HK-2 (cell line): ENCODE data around the gene HS3ST2.

Experiments
- DNase-seq: peaks from one replicate; pipeline ENCODE4 v3.0.0-alpha.2; 2018; ENCODE audit not compliant: unreplicated experiment

HS3ST2 gene

DNA sequence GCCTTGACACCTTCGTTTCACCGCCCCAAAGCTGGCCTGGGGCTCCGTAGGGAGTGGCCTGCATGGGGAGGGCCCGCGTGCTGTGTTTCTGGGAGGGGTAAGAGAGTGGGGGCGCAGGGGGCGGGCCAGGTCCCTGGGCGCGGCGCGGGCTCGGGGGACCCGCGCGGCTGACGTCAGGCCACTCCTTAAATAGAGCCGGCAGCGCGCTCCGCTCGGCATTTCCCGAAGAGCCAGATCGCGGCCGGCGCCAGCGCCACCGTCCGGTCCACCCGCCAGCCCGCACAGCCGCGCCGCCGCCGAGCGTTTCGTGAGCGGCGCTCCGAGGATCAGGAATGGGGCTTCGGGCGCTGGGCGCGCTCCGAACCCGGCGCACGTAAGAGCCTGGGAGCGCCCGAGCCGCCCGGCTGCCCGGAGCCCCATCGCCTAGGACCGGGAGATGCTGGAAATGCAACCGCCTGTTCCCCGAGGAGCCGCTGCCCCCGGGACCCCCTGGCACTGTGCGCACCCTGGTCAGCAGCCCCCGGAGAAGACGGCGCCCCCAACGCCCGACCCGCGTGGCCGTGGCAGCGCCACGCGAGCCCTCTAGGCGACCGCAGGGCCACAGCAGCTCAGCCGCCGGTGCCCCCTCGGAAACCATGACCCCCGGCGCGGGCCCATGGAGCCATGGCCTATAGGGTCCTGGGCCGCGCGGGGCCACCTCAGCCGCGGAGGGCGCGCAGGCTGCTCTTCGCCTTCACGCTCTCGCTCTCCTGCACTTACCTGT, at the start of gene HS3ST2:
Gene HS3ST2 (plus strand): TSS at position 215 of the 763 bp plus-strand sequence. CDS start 449 bp downstream, at position 664.
- DNase-seq = no peak

DNA sequence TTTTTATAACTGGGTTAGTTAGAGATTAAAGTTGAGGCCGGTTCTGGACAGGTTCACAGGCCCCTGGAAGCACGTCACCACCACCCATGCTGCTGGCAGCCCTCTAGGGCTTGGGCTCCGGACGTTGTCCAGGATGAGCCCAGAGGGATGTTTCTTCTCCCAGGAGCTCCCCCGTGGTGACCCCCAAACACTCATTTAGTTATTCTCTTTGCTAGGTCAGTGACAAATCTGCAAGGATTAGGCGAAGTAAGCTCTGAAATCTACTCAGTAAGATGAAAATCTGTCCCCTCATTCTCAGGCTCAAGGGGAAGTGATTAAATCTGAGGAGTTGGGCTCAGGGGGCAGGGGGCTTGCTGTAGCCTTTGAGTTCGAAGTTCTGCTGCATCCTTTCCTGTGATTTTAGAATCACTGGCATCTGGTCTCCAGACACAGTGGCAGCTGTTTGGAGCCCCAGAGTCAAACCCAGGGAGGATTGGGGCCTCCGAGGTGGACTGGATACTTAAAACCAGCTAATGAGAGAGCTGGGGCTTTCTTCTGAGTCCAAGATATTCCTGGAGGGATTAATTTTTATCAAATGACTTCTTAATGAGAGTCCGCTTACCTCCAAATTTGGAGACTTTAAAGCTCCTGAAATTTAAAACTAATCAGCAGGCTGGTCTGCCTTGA, 49.2 kb upstream of the HS3ST2 start:
- no peak for DNase-seq

DNA sequence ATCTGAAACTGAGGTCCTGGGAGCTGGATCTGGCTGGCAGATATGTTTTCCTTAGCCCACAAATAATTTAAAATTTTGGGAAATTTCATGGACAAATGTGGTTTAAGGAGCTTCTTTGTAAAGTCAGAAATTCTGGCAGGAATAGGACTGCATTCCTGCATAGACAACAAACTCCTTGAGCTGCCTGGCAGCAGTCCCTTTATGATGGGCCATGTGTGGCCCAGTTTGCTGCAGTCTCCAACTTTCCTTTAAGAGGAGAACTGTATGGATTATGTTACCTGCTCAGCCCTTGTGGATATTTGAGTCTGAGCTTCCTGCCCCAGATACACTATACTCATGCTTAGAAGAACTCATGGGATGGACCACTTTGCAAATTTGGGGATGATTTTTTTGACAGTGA, 48.5 kb upstream of the HS3ST2 start:
- no peak for DNase-seq

DNA sequence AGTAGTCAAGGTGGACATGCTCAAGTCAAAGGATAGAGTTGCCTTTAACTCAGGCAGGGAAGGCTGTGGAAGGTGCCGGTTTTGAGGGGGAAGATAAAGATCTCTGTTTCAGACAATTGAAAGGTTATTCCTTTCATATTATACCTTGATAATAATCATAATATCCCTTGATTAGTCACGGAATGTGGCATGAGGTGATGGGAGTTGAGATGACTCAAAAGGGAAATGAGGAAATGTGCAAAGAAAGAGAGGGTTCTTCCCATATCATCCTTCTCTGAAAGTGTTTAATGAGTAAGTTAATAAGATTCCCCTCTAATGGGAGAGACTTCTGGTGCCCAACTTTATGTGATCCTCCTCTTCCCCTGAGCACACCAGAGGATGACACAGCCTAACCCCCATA, 43.1 kb upstream of the HS3ST2 start:
- DNase-seq = no peak

DNA sequence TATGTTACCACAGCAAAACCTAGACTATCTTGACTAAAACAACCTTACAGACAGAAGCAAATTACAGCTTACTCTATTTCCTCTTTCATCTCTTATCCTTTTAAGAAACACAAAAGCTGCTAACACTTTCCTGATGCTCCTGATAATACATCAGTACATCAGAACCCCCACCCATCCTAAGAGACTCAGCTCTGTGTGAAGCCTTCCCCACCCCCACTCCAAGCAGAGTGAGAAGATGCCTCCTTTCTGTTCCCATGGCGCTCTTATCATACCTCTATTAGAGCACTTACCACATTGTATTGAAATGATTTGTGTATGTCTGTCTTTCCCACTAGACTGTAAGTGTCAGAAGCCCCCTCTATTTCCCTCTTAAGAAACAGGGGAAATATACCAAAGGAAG, 42.4 kb upstream of the HS3ST2 start:
- DNase-seq = no peak

DNA sequence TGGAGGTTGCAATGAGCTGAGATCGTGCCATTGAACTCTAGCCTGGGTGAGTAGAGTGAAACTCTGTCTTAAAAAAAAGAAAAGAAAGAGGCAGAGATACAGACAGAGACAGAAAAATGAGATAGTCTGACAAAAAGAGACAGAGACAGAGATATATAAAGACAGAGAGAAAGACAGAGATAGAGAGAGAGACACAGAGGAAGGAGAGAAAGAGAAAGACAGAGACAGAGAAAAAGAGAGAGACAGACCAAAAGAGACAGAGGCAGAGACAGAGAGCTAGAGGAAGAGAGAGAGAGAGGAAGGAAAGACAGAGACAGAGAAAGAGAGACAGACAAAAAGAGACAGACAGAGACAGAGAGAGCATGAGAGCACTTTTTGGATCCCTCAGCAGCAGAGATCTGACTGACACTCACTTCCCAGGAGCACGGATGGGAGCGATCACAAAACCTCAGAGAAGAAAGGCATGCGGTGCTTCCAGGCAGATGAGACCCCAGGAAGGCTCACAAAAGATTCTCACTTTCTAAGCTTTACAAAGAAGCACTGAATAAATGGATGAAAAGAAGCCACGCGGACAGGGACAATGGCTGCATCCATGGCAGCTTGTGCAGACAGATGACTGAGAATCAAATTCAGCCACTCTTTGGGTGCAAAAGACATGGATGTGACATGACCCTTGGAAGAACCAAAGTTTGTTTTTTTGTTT, 38.6 kb upstream of the HS3ST2 start:
- no peak for DNase-seq

DNA sequence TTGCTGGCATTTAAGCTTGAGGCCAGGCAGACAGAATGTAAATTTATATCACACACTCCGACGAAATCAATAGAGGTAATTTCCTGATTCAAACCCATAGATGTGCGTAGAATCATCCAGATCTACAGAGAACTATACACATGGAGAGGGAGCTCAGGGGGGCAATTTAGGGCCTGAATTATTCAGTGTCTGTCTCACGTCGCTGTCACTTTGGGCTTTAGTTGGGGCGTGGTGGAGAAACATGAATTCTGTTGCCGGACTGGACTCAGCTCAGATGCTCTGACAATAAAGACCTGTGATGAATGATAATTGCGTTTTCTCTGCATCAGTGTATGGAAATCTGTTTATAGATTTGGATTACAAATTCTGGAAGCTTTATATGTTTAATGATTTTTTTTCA, 32.5 kb upstream of the HS3ST2 start:
- no peak for DNase-seq

DNA sequence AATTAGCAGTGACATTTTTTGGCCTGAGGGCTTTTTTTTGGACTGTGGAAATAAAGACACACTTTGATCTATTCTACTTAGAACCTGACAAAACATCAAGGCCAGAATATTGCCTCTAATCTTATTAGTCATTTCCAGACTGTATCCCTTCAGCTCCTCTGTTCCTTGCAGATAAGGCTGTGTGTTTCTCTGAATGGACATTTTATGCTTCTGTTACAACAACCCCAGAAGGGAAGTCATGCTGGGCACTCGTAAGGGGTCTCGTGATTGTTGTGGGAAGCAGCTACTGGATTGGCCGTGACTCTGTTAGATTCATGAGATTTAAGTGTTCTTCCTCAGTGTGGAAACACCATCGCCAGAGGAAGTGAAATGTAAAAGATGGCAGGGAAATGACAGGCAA, 31.6 kb upstream of the HS3ST2 start:
- DNase-seq = no peak

DNA sequence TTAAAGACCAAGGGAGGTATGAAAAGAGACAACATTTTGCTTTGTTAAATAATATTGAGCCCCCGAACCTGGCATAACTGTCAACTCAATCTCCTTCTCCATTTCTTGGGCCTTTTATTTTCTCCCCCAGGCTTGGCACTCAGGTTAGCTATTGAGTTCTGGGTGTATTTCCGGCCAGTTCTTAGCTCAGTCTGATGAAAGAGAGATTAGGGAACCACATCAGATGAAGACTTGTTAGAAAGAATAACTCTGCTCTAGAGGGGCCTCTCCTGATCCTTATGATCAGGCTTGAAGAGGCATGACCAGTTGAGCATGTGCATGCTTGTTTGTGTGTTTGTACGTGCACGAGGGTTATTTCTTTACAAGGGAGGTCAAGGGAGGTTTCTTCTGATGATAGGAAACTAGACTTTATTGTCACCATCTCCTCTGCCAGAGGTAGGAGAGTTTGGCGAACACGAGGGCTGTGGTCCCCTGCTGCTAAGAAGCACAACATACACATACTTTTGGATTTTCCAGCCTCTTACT, 29.2 kb upstream of the HS3ST2 start:
- DNase-seq = no peak

DNA sequence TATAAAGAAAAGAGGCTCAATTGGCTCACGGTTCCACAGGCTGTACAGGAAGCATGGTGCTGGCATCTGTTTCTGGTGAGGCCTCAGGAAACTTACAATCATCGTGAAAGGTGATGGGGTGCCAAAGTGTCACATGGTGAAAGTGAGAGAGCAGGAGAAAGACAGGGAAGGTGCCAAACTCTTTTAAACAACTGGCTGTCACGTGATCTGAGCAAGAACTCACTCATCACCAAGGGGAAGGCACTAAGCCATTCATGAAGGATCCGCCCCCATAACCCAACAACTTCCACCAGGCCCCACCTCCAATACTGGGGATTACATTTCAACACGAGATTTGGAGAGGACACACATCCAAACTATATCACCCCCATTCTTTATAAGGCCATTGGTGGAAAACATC, 28.4 kb upstream of the HS3ST2 start:
- DNase-seq = no peak

DNA sequence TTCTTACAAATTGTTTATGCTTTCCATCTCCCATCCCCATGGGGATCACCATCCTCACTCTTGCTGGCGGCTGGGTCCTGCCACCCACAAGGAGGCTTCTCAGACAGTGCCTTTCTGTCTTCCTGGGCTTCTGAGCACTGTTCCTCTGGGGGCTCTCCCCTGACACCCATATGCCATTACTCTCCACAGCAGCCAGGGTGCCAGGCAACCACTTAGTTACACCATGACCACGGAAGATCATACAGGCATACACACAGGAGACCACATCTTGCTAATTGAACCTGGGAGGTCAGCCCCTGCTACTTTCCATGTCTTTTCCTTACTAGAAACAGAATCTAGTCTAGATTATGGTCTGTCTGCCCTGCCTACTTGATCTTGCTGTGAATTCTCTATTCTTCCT, 27.7 kb upstream of the HS3ST2 start:
- DNase-seq = no peak

DNA sequence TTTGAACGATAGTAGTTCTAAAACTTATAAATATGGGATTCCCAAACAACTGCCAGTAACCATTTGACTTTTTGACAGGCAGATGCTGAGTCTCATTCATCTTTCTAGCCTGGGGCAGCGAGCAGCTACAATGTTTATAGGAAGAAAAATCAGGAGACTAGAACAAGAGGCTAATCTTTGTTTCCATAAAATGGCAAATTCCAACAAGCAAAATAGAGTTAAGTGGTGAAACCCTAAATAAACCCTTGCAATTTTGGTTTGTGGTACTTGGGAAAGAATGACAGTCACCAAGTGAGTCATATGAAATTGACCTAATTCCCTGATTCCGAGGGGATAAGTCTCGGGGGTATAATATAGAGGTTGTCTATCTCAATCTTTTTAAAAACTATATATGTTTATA, 27.3 kb upstream of the HS3ST2 start:
- DNase-seq = no peak

DNA sequence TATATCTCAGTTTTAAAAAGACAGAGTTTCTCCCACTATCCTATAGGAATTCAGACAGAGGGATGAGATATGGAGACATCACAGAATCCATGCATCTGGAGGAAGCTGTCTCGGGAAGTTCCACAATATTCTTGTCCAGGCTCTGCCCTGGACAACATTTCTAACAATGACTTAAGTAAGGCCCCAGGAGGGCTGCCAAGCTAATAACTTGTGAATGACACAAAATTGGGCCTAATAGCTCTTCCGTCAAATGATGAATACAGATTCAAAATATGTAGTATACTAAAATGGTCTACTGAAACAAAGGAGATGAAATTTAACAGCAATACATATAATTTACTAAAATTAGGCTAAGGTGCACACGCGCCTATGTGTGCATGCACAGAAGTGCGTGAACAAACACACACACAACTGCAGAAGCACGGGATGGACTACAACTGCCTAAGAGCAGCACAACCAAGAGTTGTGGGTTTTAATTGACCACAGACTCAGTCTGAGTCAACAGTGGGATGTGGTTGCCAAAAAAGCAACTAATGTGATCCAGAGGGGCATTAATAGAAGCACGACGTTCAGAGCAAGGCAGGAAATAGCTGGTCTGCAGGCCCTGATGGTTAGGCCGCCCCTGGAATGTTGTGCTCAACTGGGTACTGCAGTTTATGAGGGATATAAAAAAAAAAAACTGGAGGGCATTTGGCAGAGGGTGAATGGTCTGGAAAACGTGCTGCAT, 26.3 kb upstream of the HS3ST2 start:
- DNase-seq = no peak

DNA sequence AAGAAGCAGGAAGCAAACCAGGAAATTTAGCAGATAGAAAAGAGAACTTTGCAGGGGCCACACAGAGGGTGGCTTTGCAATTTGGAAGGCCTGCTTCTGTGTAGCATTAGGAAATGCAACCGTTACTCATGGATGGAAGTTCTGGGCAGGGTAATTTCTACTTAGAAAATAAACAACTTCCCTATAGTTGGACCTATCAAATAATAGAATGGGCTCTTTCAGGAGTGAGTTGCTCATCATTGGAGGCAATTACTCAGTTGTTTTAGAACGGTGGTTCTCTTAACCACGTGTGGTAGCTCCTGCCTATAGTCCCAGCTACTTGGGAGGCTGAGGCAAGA, 25.8 kb upstream of the HS3ST2 start:
- DNase-seq = no peak

DNA sequence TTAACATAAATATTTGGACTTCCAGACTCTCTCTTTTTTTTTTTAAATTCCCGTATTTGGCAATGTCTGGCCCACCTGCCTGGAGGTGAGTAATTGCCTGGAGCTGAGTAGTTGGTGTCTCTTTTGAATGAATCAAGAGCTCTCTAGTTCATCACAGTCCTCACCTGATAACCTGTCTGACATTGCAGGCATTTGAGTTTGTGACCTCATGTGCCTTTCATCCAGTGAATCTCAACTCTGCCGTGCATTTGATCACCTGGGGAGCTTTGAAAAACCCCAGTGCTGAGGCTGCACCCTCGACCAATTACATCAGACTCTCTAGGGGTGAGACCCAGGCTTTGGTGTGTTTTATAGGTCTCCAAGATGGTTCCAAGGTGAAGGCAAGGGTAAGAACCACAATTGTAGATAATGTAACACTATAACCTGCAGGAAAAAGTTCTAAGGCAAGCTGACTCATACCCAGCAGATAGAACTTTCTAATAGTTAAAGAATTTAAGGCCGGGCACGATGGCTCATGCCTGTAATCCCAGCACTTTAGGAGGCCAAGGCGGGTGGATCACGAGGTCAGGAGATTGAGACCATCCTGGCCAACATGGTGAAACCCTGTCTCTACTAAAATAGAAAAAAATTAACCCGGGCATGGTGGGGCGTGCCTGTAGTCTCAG, 24.5 kb upstream of the HS3ST2 start:
- no peak for DNase-seq

DNA sequence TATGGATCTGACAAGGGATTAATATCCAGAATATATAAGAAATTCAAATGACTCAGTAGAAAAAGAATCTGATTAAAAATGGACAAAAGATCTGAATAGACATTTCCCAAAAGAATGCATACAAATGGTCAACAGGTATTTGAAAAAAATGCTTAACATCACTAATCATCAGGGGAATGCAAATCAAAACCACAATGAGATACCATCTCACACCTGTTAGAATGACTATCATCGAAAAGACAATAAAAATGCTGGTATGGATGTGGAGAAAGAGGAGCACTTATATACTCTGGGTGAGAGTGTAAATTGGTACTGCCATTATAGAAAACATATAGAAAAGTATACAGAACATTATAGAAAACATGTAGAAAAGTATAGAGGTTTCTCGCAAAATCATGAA, 16.4 kb upstream of the HS3ST2 start:
- no peak for DNase-seq

DNA sequence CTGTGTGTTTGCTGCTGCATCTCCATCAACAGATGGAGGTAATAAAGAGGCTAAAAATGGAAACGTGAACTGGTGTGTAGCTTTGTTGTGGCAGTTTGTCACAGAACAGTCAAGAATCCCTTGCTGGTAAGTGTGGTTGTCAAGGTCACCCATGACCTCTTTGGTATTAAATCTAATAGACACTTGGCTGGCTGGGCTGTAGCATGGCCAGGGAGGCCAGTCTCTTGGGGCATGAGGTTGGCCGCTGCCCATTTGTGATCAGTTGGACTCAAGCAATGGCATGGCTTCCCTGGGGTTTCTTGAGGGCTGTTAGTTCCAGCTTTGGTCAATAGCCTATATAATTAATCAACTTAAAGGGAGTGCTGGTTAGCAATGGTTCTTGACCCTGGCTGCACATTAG, 14.8 kb upstream of the HS3ST2 start:
- no peak for DNase-seq

DNA sequence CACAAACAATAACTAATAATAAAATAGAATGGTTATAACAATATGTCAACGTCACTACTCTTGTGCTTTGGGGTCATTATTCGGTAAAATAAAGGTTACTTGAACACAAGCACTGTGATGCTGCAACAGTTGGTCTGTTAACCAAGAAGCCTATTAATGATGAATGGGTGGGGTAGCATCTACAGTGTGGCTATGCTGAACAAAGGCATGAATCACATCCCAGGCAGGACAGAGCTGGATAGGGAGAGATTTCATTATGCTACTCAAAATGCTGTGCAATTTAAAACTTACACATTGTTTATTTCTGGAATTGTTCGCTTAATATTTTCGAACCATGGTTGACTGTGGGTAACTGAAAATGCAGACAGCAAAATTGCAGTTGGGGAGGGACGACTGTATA, 9.1 kb upstream of the HS3ST2 start:
- no peak for DNase-seq

DNA sequence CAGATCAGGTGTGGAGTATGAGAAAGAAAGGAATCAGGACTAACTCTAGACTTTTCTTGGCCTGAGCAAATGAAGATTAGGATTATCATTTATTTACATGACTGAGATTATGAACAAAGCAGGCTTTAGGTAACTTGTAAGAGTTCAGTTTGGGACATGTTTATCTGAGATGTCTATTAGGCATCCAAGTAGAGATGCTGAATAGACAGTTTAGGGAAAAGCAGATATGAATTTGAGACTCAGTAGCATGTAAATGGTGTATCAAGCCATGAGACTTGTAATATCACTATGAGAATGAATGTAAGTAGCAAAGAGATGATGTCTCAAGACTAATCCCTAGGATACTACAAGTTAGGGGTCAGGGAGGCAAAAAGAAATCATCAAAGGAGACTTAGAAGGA, 8.6 kb upstream of the HS3ST2 start:
- no peak for DNase-seq

DNA sequence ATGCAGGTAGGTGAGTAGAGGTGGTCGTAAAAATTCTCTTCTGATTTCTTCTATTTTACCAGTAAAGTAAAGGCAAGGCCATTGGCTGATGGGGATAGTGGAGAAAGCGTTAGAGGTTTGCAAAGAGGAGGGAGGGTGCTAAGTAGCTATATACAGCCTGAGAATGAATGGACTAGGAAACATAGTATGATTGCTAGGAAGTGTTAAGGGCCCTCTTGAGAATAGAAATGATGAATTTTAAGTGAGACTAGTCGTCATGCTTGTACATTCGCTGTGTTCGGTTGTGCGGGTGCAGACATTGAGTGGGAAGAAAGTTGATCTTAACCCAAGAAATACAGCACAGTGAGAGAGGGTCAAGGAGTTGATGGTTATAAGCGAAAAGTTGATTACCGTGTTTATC, 7.2 kb upstream of the HS3ST2 start:
- DNase-seq = no peak

DNA sequence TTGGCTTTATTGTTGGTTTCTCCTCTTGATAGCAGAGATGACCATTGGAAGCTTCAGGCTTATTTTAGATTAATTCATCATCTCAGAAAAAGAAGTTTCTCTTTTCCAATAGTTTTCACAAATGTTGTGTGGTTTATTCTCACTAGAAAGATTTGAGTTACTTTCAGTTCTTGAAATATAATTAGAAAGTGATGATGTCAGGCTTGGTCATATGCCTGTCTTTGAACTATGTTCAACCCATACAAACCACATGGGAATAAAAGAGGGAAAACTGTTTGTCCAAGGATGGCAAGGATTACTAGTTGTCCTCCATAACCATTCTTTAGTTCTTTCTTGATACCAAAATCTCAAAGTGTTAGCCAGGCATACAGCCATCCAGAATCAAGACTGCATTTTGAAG, 3.7 kb upstream of the HS3ST2 start:
- no peak for DNase-seq
